ENCODE measurements around the gene ADCYAP1R1.

The ADCYAP1R1 gene

DNA sequence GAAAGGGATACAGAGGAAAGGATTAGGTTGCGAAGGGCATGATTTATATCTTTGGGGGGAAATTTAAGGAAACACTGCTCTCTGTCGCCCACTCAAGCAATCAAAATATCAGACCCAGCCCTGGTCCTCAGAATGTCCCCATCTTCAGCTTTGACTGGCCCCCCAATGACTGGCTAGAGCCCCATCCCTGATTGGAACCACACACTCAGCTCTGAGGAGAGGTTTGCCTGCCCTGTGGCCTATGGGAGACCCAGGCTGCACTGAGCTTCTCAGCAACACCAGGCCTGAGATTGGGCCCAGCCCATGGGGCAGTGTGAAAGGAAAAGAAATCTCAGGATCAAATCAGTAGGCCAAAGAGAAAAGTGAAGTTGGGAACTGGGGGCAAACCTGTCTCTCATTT, 69.5 kb downstream of the ADCYAP1R1 start:
- 0 out of 2 replicates have a peak, but pooled peaks cover 5% of the 10 kb centered on the region for H4K20me1 ChIP-seq (ENCODE audit: insufficient read depth, low read length)
- H3K79me2 ChIP-seq (ENCODE audit: insufficient read depth, low read length): no peaks in the 10 kb centered on the region
- no peak overlapping the region for H3K27ac ChIP-seq (ENCODE audit: low read length)
- H3K4me3 ChIP-seq (ENCODE audit: low read depth in 1 of 2, low read length in 2 of 2): no peak overlapping the region
- no peaks in the 10 kb centered on the region for H3K36me3 ChIP-seq (ENCODE audit: insufficient read depth, low read length)
- H3K27me3 ChIP-seq (ENCODE audit: insufficient read depth, low read length, poor library complexity): peaks cover 11% of the 10 kb centered on the region
- TF ChIP-seq, protein P1, sequence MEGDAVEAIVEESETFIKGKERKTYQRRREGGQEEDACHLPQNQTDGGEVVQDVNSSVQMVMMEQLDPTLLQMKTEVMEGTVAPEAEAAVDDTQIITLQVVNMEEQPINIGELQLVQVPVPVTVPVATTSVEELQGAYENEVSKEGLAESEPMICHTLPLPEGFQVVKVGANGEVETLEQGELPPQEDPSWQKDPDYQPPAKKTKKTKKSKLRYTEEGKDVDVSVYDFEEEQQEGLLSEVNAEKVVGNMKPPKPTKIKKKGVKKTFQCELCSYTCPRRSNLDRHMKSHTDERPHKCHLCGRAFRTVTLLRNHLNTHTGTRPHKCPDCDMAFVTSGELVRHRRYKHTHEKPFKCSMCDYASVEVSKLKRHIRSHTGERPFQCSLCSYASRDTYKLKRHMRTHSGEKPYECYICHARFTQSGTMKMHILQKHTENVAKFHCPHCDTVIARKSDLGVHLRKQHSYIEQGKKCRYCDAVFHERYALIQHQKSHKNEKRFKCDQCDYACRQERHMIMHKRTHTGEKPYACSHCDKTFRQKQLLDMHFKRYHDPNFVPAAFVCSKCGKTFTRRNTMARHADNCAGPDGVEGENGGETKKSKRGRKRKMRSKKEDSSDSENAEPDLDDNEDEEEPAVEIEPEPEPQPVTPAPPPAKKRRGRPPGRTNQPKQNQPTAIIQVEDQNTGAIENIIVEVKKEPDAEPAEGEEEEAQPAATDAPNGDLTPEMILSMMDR (IDR thresholded peaks at IDR 0.05; ENCODE audit: borderline replicate concordance, extremely low read depth, low read length, poor library complexity, severe bottlenecking): no peak
- TF ChIP-seq EZH2 (IDR thresholded peaks at IDR 0.05; ENCODE audit: borderline replicate concordance, low read depth, low read length, severe bottlenecking): no peak
- no peak overlapping the region for H2AFZ ChIP-seq (ENCODE audit: low read depth, low read length)
- DNase-seq: no peak
- ATAC-seq (ENCODE audit: insufficient read depth, low read depth): no peak
- no peak overlapping the region for H3K4me2 ChIP-seq (ENCODE audit: insufficient read depth, low read length)
- no peaks in the 10 kb centered on the region for H3K4me1 ChIP-seq (ENCODE audit: insufficient read depth, low read length)
- H3K9ac ChIP-seq (ENCODE audit: low read depth, low read length): no peak overlapping the region
- no peaks in the 10 kb centered on the region for H3K9me3 ChIP-seq (ENCODE audit: insufficient read depth, low read length, severe bottlenecking)

DNA sequence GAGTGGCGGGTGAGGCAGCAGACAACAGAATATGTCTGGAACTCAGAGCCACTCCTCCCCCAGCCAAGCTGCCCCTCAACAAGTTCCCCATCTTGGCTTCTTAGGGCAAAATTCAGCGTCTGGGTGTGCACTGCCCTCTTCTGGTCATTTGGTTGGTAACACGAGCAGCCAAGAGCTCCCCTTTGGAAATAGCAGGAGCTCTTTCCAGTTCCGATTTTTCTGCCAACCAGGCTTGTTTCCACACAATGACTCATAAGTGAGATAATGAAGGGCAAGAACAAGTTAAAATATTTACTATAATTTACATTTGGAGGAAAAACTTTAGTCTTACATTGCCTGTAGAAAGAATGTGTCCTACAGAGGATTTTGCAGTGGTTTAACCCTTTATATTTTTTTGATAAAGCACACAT, 70.5 kb downstream of the ADCYAP1R1 start:
- no peaks in the 10 kb centered on the region for H3K9me3 ChIP-seq (ENCODE audit: insufficient read depth, low read length, severe bottlenecking)
- H3K4me3 ChIP-seq (ENCODE audit: low read depth in 1 of 2, low read length in 2 of 2): no peak overlapping the region
- DNase-seq (peak; percentile 55), ATAC-seq (ENCODE audit: insufficient read depth, low read depth) (peak; percentile 76)
- H3K27me3 ChIP-seq (ENCODE audit: insufficient read depth, low read length, poor library complexity): peaks cover 11% of the 10 kb centered on the region
- no peaks in the 10 kb centered on the region for H3K36me3 ChIP-seq (ENCODE audit: insufficient read depth, low read length)
- H4K20me1 ChIP-seq (ENCODE audit: insufficient read depth, low read length): 0 out of 2 replicates have a peak, but pooled peaks cover 5% of the 10 kb centered on the region
- H2AFZ ChIP-seq (ENCODE audit: low read depth, low read length): no peak overlapping the region
- TF ChIP-seq, protein P1 (IDR thresholded peaks at IDR 0.05; ENCODE audit: borderline replicate concordance, extremely low read depth, low read length, poor library complexity, severe bottlenecking): peak; percentile 83
- TF ChIP-seq EZH2 (IDR thresholded peaks at IDR 0.05; ENCODE audit: borderline replicate concordance, low read depth, low read length, severe bottlenecking): no peak
- no peak overlapping the region for H3K27ac ChIP-seq (ENCODE audit: low read length)
- no peaks in the 10 kb centered on the region for H3K4me1 ChIP-seq (ENCODE audit: insufficient read depth, low read length)
- no peaks in the 10 kb centered on the region for H3K79me2 ChIP-seq (ENCODE audit: insufficient read depth, low read length)
- no peak overlapping the region for H3K4me2 ChIP-seq (ENCODE audit: insufficient read depth, low read length)
- H3K9ac ChIP-seq (ENCODE audit: low read depth, low read length): no peak overlapping the region

DNA sequence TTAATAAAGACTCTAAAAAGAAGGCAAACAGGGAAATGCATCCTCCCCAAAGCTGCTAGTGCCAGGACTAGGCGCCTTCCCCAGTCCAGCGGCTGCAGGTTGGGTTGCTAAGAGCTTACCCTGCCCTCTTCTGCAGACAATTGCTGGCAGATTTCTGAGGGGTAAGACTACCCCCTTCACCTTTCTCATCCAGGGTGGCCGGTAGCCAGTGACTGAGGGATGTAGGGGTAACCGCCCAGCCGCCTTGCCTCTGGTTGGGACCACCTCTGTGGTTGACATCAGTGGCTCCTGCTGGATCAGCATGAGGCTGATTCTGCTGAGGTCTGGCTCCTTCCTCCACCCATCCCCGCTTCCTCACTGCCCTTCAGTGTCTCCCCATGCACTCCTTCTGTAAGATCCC, 71.2 kb downstream of the ADCYAP1R1 start:
- no peak overlapping the region for H3K27ac ChIP-seq (ENCODE audit: low read length)
- no peak overlapping the region for H3K4me3 ChIP-seq (ENCODE audit: low read depth in 1 of 2, low read length in 2 of 2)
- 0 out of 2 replicates have a peak, but pooled peaks cover 5% of the 10 kb centered on the region for H4K20me1 ChIP-seq (ENCODE audit: insufficient read depth, low read length)
- TF ChIP-seq EZH2 (IDR thresholded peaks at IDR 0.05; ENCODE audit: borderline replicate concordance, low read depth, low read length, severe bottlenecking): no peak
- TF ChIP-seq, protein P1 (IDR thresholded peaks at IDR 0.05; ENCODE audit: borderline replicate concordance, extremely low read depth, low read length, poor library complexity, severe bottlenecking): no peak
- H3K4me2 ChIP-seq (ENCODE audit: insufficient read depth, low read length): no peak overlapping the region
- H3K9ac ChIP-seq (ENCODE audit: low read depth, low read length): no peak overlapping the region
- DNase-seq (no peak), ATAC-seq (ENCODE audit: insufficient read depth, low read depth) (no peak)
- H3K79me2 ChIP-seq (ENCODE audit: insufficient read depth, low read length): no peaks in the 10 kb centered on the region
- H3K27me3 ChIP-seq (ENCODE audit: insufficient read depth, low read length, poor library complexity): peaks cover 10% of the 10 kb centered on the region
- no peak overlapping the region for H2AFZ ChIP-seq (ENCODE audit: low read depth, low read length)
- no peaks in the 10 kb centered on the region for H3K9me3 ChIP-seq (ENCODE audit: insufficient read depth, low read length, severe bottlenecking)
- H3K36me3 ChIP-seq (ENCODE audit: insufficient read depth, low read length): no peaks in the 10 kb centered on the region
- no peaks in the 10 kb centered on the region for H3K4me1 ChIP-seq (ENCODE audit: insufficient read depth, low read length)

DNA sequence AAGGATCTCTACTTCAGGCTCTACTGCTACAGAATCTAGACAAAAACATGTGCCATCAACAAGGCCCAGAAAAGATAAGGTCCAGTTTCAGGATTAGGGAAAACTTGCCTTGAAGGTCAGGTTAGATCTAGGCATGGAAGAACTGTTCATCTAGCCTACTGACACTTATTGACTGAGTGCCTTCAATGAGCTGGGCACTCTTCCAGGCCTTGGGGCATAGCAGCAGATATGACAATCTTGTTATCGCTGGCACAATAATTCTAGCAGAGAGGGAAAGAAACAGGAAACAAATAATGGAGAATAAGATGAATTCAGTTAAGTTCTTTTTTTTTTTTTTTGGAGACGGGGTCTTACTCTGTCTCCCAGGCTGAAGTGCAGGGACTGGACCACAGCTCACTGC, 71.6 kb downstream of the ADCYAP1R1 start:
- no peak overlapping the region for H3K9ac ChIP-seq (ENCODE audit: low read depth, low read length)
- no peak for DNase-seq
- no peaks in the 10 kb centered on the region for H3K9me3 ChIP-seq (ENCODE audit: insufficient read depth, low read length, severe bottlenecking)
- no peak for TF ChIP-seq EZH2 (IDR thresholded peaks at IDR 0.05; ENCODE audit: borderline replicate concordance, low read depth, low read length, severe bottlenecking)
- TF ChIP-seq, protein P1 (IDR thresholded peaks at IDR 0.05; ENCODE audit: borderline replicate concordance, extremely low read depth, low read length, poor library complexity, severe bottlenecking): no peak
- no peak overlapping the region for H3K4me2 ChIP-seq (ENCODE audit: insufficient read depth, low read length)
- no peak overlapping the region for H2AFZ ChIP-seq (ENCODE audit: low read depth, low read length)
- H3K4me1 ChIP-seq (ENCODE audit: insufficient read depth, low read length): no peaks in the 10 kb centered on the region
- no peak overlapping the region for H3K27ac ChIP-seq (ENCODE audit: low read length)
- 0 out of 2 replicates have a peak, but pooled peaks cover 5% of the 10 kb centered on the region for H4K20me1 ChIP-seq (ENCODE audit: insufficient read depth, low read length)
- peaks cover 11% of the 10 kb centered on the region for H3K27me3 ChIP-seq (ENCODE audit: insufficient read depth, low read length, poor library complexity)
- H3K36me3 ChIP-seq (ENCODE audit: insufficient read depth, low read length): no peaks in the 10 kb centered on the region
- H3K79me2 ChIP-seq (ENCODE audit: insufficient read depth, low read length): no peaks in the 10 kb centered on the region
- H3K4me3 ChIP-seq (ENCODE audit: low read depth in 1 of 2, low read length in 2 of 2): no peak overlapping the region
- no peak for ATAC-seq (ENCODE audit: insufficient read depth, low read depth)
